Measurements from ENCODE around the gene EVPLL.
"Not testable (repeated sequence)": the region's sequence is repeated elsewhere in the genome, so short reads cannot be mapped to it uniquely, and the experiment has no call there.

The EVPLL gene

GRCh38 chr17:18384271-18384670, 6.7 kb downstream of the EVPLL start:
- not testable (repeated sequence) for H2BK120ac ChIP-seq (ENCODE audit: low read depth, low read length); H3K4me2 ChIP-seq (ENCODE audit: low read length)
- no CpG with 5 or more reads among the region's 7 CpGs for WGBS (ENCODE audit: extremely low coverage, insufficient coverage, low lambda C conversion rate)

DNA sequence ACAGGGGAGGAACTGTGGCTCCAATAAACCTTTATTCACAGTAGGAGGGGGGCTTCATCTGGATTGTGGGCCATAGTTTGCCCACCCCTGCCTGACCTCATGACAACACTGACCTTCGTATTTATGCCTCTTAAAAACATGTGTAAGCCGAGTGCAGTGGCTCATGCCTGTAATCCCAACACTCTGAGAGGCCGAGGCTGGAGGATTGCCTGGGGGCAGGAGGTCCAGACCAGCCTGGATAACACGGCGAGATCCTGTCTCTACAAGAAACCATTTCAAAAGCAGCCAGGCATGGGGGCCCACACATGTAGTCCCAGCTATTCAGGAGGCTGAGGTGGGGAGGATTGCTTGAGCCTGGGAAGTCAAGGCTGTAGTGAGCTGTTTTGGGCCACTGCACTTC, 10.0 kb downstream of the EVPLL start:
- H3K79me1 ChIP-seq (ENCODE audit: low read length); H3K4me2 ChIP-seq (ENCODE audit: low read length); H3K4me3 ChIP-seq (ENCODE audit: low read length); H3K4me1 ChIP-seq (ENCODE audit: control insufficient read depth, low read depth, low read length); H3K9ac ChIP-seq (ENCODE audit: low read length); DNase-seq; H3K18ac ChIP-seq (ENCODE audit: low read length); H2BK120ac ChIP-seq (ENCODE audit: low read depth, low read length); H3K4ac ChIP-seq (ENCODE audit: low read depth, low read length); H3K27ac ChIP-seq (ENCODE audit: low read depth, low read length); H3K27me3 ChIP-seq (ENCODE audit: insufficient read depth, low read length, poor library complexity); H3K56ac ChIP-seq (ENCODE audit: low read length); H2BK15ac ChIP-seq (replicated peaks; ENCODE audit: low read depth); H2AK5ac ChIP-seq (ENCODE audit: low read length); H2BK5ac ChIP-seq (ENCODE audit: low read length); H4K8ac ChIP-seq (ENCODE audit: low read depth, low read length); H3K79me2 ChIP-seq (ENCODE audit: control insufficient read depth, insufficient read depth, low read length); H3K36me3 ChIP-seq (ENCODE audit: control insufficient read depth, insufficient read depth, low read length); H4K5ac ChIP-seq (ENCODE audit: low read length); H3K23ac ChIP-seq (ENCODE audit: low read length): not testable (repeated sequence)
- no CpG with 5 or more reads among the region's 5 CpGs for WGBS (ENCODE audit: extremely low coverage, insufficient coverage, low lambda C conversion rate)

More at GRCh38 chr17:18384271-18384670, 6.7 kb downstream of the EVPLL start:
- H3K23ac ChIP-seq (ENCODE audit: low read length); H3K4me3 ChIP-seq (ENCODE audit: low read length); H4K8ac ChIP-seq (ENCODE audit: low read depth, low read length); H2AK5ac ChIP-seq (ENCODE audit: low read length); H4K5ac ChIP-seq (ENCODE audit: low read length); H3K79me2 ChIP-seq (ENCODE audit: control insufficient read depth, insufficient read depth, low read length); H3K36me3 ChIP-seq (ENCODE audit: control insufficient read depth, insufficient read depth, low read length); H3K27ac ChIP-seq (ENCODE audit: low read depth, low read length); H3K4ac ChIP-seq (ENCODE audit: low read depth, low read length); DNase-seq; H3K56ac ChIP-seq (ENCODE audit: low read length); H3K18ac ChIP-seq (ENCODE audit: low read length); H3K79me1 ChIP-seq (ENCODE audit: low read length); H3K4me1 ChIP-seq (ENCODE audit: control insufficient read depth, low read depth, low read length); H3K27me3 ChIP-seq (ENCODE audit: insufficient read depth, low read length, poor library complexity); H3K9ac ChIP-seq (ENCODE audit: low read length); H2BK5ac ChIP-seq (ENCODE audit: low read length); H2BK15ac ChIP-seq (replicated peaks; ENCODE audit: low read depth): not testable (repeated sequence)

DNA sequence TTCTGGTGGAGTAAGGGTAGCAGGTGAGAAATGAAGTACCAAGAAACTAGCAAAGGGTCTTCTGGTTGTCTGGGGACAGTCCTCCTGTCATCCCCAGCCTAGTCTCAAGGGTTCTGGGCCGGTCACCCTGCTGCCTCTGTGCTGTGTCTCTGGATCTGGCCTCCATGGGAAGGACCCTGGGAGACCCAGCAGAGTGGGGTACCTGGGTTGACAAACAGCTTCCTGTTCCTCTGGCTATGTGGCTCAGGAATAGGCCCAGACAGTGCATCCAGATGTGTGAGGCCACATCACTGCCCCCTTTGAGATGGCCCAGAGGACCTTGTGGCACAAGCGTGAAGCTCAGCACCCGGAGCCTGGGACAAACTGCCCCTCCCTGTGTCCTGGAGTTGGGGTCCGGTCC, 10.7 kb downstream of the EVPLL start:
- H3K27ac ChIP-seq (ENCODE audit: low read depth, low read length); H3K4ac ChIP-seq (ENCODE audit: low read depth, low read length); H4K5ac ChIP-seq (ENCODE audit: low read length); H3K56ac ChIP-seq (ENCODE audit: low read length); H3K18ac ChIP-seq (ENCODE audit: low read length); H2AK5ac ChIP-seq (ENCODE audit: low read length); H3K9ac ChIP-seq (ENCODE audit: low read length); DNase-seq; H3K4me1 ChIP-seq (ENCODE audit: control insufficient read depth, low read depth, low read length); H3K79me1 ChIP-seq (ENCODE audit: low read length); H3K36me3 ChIP-seq (ENCODE audit: control insufficient read depth, insufficient read depth, low read length); H2BK5ac ChIP-seq (ENCODE audit: low read length); H3K4me3 ChIP-seq (ENCODE audit: low read length); H3K4me2 ChIP-seq (ENCODE audit: low read length); H4K8ac ChIP-seq (ENCODE audit: low read depth, low read length); H2BK15ac ChIP-seq (replicated peaks; ENCODE audit: low read depth); H2BK120ac ChIP-seq (ENCODE audit: low read depth, low read length); H3K23ac ChIP-seq (ENCODE audit: low read length); H3K27me3 ChIP-seq (ENCODE audit: insufficient read depth, low read length, poor library complexity); H3K79me2 ChIP-seq (ENCODE audit: control insufficient read depth, insufficient read depth, low read length): not testable (repeated sequence)
- WGBS (ENCODE audit: extremely low coverage, insufficient coverage, low lambda C conversion rate) = no CpG with 5 or more reads among the region's 4 CpGs

DNA sequence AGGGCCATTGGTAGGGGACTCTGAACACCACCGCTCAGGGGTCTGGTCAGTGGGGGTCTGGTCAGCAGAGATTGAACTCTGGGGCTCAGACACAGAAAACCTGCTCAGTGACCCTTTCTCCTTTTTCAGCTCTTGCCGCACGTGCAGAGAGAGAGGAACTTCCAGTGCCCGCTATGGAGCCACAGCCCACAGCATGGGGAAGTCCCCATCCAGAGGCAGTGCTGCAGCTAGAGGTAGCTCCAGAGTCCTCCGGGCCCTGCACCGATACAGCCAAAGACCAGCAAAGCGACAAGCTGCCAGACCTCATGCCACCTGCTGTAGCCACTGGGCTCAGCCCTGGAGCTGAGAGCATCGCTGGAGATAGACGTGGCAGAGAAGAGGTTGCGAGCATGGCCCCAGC, 11.2 kb downstream of the EVPLL start:
- not testable (repeated sequence) for H3K9ac ChIP-seq (ENCODE audit: low read length); H4K8ac ChIP-seq (ENCODE audit: low read depth, low read length); H2BK120ac ChIP-seq (ENCODE audit: low read depth, low read length); DNase-seq; H3K27ac ChIP-seq (ENCODE audit: low read depth, low read length); H3K4me2 ChIP-seq (ENCODE audit: low read length); H3K36me3 ChIP-seq (ENCODE audit: control insufficient read depth, insufficient read depth, low read length); H3K27me3 ChIP-seq (ENCODE audit: insufficient read depth, low read length, poor library complexity); H3K23ac ChIP-seq (ENCODE audit: low read length); H3K18ac ChIP-seq (ENCODE audit: low read length); H3K4me3 ChIP-seq (ENCODE audit: low read length); H3K56ac ChIP-seq (ENCODE audit: low read length); H3K79me1 ChIP-seq (ENCODE audit: low read length); H2BK5ac ChIP-seq (ENCODE audit: low read length); H4K5ac ChIP-seq (ENCODE audit: low read length); H3K4me1 ChIP-seq (ENCODE audit: control insufficient read depth, low read depth, low read length); H2BK15ac ChIP-seq (replicated peaks; ENCODE audit: low read depth); H3K4ac ChIP-seq (ENCODE audit: low read depth, low read length); H2AK5ac ChIP-seq (ENCODE audit: low read length); H3K79me2 ChIP-seq (ENCODE audit: control insufficient read depth, insufficient read depth, low read length)
- WGBS (ENCODE audit: extremely low coverage, insufficient coverage, low lambda C conversion rate) = no CpG with 5 or more reads among the region's 10 CpGs

GRCh38 chr17:18401872-18402590, 24.5 kb downstream of the EVPLL start:
- not testable (repeated sequence) for H4K5ac ChIP-seq (ENCODE audit: low read length); H3K27ac ChIP-seq (ENCODE audit: low read depth, low read length); H2AK5ac ChIP-seq (ENCODE audit: low read length); H3K23ac ChIP-seq (ENCODE audit: low read length); H3K79me2 ChIP-seq (ENCODE audit: control insufficient read depth, insufficient read depth, low read length); H3K36me3 ChIP-seq (ENCODE audit: control insufficient read depth, insufficient read depth, low read length); H3K27me3 ChIP-seq (ENCODE audit: insufficient read depth, low read length, poor library complexity); H3K4me3 ChIP-seq (ENCODE audit: low read length); DNase-seq; H2BK120ac ChIP-seq (ENCODE audit: low read depth, low read length); H3K4me2 ChIP-seq (ENCODE audit: low read length); H3K79me1 ChIP-seq (ENCODE audit: low read length); H3K4me1 ChIP-seq (ENCODE audit: control insufficient read depth, low read depth, low read length); H3K9ac ChIP-seq (ENCODE audit: low read length); H4K8ac ChIP-seq (ENCODE audit: low read depth, low read length); H3K18ac ChIP-seq (ENCODE audit: low read length); H2BK5ac ChIP-seq (ENCODE audit: low read length); H3K56ac ChIP-seq (ENCODE audit: low read length); H3K4ac ChIP-seq (ENCODE audit: low read depth, low read length); H2BK15ac ChIP-seq (replicated peaks; ENCODE audit: low read depth)
- WGBS (ENCODE audit: extremely low coverage, insufficient coverage, low lambda C conversion rate) = no CpG with 5 or more reads among the region's 7 CpGs

DNA sequence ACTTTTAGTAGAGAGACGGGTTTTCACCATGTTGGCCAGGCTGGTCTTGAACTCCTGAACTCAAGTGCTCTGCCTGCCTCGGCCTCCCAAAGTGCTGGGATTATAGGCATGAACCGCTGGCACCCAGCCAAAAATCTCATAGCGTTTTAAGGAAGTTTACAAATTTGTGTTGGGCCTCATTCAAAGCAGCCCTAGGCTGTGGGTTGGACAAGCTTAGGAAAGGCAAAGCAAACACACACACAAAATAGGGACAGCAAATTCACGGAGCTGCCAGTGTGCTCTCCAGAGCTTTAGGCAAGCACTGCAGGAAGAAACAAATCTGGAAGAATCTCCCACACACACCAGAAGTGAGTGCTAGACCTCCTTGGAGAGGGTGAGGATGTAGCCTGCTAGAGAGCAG, 25.6 kb downstream of the EVPLL start:
- not testable (repeated sequence) for H2BK5ac ChIP-seq (ENCODE audit: low read length); H4K5ac ChIP-seq (ENCODE audit: low read length); H3K9ac ChIP-seq (ENCODE audit: low read length); H3K4me2 ChIP-seq (ENCODE audit: low read length); H4K8ac ChIP-seq (ENCODE audit: low read depth, low read length); H2AK5ac ChIP-seq (ENCODE audit: low read length); H3K18ac ChIP-seq (ENCODE audit: low read length); H3K23ac ChIP-seq (ENCODE audit: low read length); H3K27me3 ChIP-seq (ENCODE audit: insufficient read depth, low read length, poor library complexity); H3K4me3 ChIP-seq (ENCODE audit: low read length); H2BK120ac ChIP-seq (ENCODE audit: low read depth, low read length); H3K36me3 ChIP-seq (ENCODE audit: control insufficient read depth, insufficient read depth, low read length); H3K79me2 ChIP-seq (ENCODE audit: control insufficient read depth, insufficient read depth, low read length); H2BK15ac ChIP-seq (replicated peaks; ENCODE audit: low read depth); H3K4ac ChIP-seq (ENCODE audit: low read depth, low read length); H3K56ac ChIP-seq (ENCODE audit: low read length); H3K4me1 ChIP-seq (ENCODE audit: control insufficient read depth, low read depth, low read length); H3K27ac ChIP-seq (ENCODE audit: low read depth, low read length); DNase-seq; H3K79me1 ChIP-seq (ENCODE audit: low read length)
- no CpG with 5 or more reads among the region's 5 CpGs for WGBS (ENCODE audit: extremely low coverage, insufficient coverage, low lambda C conversion rate)
